Measurements from ENCODE around the gene MLPH.

The MLPH gene

DNA sequence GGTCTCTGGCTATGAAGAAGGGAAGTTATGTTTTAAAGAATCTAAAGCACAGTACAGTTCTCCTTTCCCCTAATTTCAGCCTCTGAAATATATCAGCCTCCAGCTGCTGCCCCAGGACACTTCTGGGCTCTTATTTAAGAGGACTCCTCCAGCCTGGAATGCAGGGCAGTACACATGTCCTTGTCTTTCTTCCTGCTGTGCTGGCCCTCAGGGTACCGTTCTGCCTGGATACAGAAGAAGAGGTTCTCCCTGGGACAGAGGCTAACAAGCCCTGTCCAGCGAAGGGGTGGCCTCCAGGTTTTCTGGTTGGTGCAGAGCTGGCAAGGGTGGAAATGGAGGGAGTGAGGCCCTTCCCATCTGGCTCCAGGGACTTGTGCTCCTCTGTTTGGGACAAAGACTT is 22.1 kb downstream of the MLPH start:
- H3K4me3 ChIP-seq (ENCODE audit: insufficient read depth, low read depth, low read length, poor library complexity, severe bottlenecking), result no peak overlapping the region
- DNase-seq, result no peak
- no peaks in the 10 kb centered on the region for H3K36me3 ChIP-seq (ENCODE audit: control insufficient read depth, insufficient read depth, low read length)
- no peaks in the 10 kb centered on the region for H3K4me1 ChIP-seq (ENCODE audit: control insufficient read depth, insufficient read depth, low read length, poor library complexity, severe bottlenecking)
- H3K27ac ChIP-seq (ENCODE audit: insufficient read depth, low read length, poor library complexity, severe bottlenecking), result no peak overlapping the region
- H3K27me3 ChIP-seq (replicated peaks; ENCODE audit: control insufficient read depth, insufficient read depth, low read length, poor library complexity, severe bottlenecking), result no peaks in the 10 kb centered on the region
- H3K9me3 ChIP-seq (ENCODE audit: control insufficient read depth, low read length), result no peaks in the 10 kb centered on the region

DNA sequence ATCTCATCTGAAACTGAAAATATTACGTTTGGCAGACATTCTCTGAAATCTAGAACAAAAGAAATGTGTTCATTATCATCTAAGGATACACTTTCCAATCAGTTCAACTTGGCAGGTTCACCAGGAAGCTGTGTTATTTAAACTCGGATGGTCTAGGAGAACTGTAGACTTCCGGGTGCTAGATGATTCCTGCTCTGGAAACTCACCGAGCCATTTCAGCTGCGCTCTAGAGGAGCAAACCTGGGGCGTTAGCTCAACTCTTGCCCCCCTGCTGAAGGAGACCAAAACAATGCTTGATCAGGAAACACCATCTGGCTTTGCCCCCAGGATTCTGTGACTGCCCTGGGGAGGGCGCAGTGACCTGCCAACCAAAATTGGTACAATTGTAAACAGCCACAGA is 22.9 kb downstream of the MLPH start:
- H3K4me1 ChIP-seq (ENCODE audit: control insufficient read depth, insufficient read depth, low read length, poor library complexity, severe bottlenecking), result no peaks in the 10 kb centered on the region
- H3K36me3 ChIP-seq (ENCODE audit: control insufficient read depth, insufficient read depth, low read length), result no peaks in the 10 kb centered on the region
- no peak for DNase-seq
- no peaks in the 10 kb centered on the region for H3K27me3 ChIP-seq (replicated peaks; ENCODE audit: control insufficient read depth, insufficient read depth, low read length, poor library complexity, severe bottlenecking)
- H3K27ac ChIP-seq (ENCODE audit: insufficient read depth, low read length, poor library complexity, severe bottlenecking), result no peak overlapping the region
- no peaks in the 10 kb centered on the region for H3K9me3 ChIP-seq (ENCODE audit: control insufficient read depth, low read length)
- H3K4me3 ChIP-seq (ENCODE audit: insufficient read depth, low read depth, low read length, poor library complexity, severe bottlenecking), result no peak overlapping the region

DNA sequence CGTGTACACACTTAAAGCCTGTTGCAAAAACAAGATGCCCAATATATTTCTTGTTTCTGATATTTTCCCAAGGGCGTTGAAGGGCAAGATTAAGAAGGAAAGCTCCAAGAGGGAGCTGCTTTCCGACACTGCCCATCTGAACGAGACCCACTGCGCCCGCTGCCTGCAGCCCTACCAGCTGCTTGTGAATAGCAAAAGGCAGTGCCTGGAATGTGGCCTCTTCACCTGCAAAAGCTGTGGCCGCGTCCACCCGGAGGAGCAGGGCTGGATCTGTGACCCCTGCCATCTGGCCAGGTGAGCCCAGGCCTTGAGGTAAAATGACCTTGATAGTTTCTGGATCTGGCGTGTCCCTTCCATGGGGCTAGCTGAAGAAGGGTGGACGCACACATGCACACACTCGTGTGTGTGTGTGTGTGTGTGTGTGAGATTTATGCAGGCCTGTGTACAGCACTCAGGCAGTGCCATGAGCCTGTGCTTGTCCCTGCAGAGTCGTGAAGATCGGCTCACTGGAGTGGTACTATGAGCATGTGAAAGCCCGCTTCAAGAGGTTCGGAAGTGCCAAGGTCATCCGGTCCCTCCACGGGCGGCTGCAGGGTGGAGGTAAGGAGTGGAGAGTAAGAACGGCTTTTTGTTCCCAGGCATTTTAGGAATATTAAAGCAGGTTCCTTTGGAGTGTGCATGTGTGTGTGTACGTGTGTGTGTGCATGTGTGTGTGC is 23.6 kb downstream of the MLPH start:
- Histone ChIP-seq H3K4me1 (ENCODE audit: control insufficient read depth, insufficient read depth, low read length, poor library complexity, severe bottlenecking) (no peaks in the 10 kb centered on the region), H3K27ac (ENCODE audit: insufficient read depth, low read length, poor library complexity, severe bottlenecking) (no peak overlapping the region), H3K9me3 (ENCODE audit: control insufficient read depth, low read length) (no peaks in the 10 kb centered on the region), H3K27me3 (replicated peaks; ENCODE audit: control insufficient read depth, insufficient read depth, low read length, poor library complexity, severe bottlenecking) (no peaks in the 10 kb centered on the region), H3K36me3 (ENCODE audit: control insufficient read depth, insufficient read depth, low read length) (no peaks in the 10 kb centered on the region), H3K4me3 (ENCODE audit: insufficient read depth, low read depth, low read length, poor library complexity, severe bottlenecking) (no peak overlapping the region)
- no peak for DNase-seq

DNA sequence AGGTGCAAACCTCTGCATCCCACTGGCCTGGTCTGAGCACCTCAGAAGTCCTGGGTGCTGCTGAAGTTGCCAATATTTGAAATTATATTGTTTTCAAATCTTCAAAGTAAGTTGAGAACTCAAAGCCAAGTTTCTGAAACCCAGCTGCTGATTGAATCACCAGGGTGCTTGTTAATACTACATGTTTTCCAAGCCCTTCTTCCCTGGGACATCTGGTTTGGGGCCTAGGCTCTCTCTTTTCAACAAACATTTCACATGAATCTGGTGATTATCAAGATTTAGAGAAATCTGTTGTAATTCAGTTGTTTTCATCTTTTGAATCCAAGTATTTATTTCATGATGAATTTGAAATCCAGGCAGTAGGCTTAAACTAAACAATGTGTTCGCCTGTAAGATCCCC is 24.4 kb downstream of the MLPH start:
- Histone ChIP-seq H3K9me3 (ENCODE audit: control insufficient read depth, low read length) (no peaks in the 10 kb centered on the region), H3K27me3 (replicated peaks; ENCODE audit: control insufficient read depth, insufficient read depth, low read length, poor library complexity, severe bottlenecking) (no peaks in the 10 kb centered on the region), H3K36me3 (ENCODE audit: control insufficient read depth, insufficient read depth, low read length) (no peaks in the 10 kb centered on the region), H3K4me1 (ENCODE audit: control insufficient read depth, insufficient read depth, low read length, poor library complexity, severe bottlenecking) (no peaks in the 10 kb centered on the region), H3K27ac (ENCODE audit: insufficient read depth, low read length, poor library complexity, severe bottlenecking) (no peak overlapping the region), H3K4me3 (ENCODE audit: insufficient read depth, low read depth, low read length, poor library complexity, severe bottlenecking) (no peak overlapping the region)
- no peak for DNase-seq

DNA sequence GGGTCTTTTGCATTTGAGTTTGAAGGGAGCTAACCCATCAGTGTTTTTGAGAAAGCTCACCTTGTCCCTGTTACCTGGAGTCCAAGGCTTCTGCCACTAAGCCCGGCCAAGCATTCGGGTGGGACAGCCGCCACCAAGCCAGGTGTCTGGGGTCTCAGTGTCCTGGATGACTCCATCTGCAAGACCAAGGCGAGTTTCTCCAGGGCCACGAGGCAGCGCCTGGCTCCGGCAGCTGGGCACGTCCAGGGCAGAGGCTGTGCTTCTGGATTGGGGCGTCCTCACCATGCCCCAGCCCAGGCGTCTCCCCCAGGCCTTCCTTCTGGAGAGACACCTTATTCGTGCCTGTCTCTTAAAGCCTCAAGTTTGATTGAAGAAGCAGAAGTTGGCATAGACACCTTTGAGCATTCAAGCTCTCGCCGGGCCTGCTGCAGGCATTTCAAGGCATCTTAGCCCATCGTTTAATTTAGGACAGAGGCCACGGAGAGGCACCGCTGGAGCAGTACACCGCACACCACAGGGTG is 24.9 kb downstream of the MLPH start:
- no peaks in the 10 kb centered on the region for H3K36me3 ChIP-seq (ENCODE audit: control insufficient read depth, insufficient read depth, low read length)
- no peak for DNase-seq

DNA sequence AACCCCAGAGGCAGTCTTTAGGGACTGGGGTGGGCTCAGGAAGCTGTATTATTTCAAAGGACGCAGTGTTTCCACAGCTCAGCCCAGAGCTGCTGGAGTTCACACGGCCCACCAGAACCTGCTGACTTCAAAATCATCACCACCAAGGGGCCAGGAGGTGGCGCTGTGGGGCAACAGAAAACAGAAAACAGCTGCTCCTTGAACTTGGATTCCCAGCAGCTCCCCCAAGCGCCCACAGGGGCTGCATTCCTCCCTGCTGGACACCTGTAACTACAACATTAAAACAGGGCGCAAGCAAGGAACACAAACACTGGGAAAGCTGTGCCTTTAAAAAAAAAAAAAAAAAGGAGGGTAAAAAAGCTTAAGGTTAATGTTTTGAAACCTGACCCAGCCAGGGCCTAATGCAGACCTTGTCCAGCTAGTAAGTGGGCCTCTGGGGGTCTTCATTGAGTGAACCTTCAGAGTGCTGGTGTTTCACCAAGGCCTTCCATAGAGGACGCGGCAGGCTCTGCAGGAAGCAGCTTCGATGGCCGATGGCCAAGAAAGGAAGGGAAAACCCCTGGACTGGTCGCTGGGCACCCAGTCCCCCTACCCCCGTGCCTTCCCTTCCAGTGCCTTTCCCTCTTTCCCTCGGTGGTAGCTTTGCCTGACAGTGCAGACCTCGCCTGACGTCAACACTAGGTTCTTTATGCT is 25.9 kb downstream of the MLPH start:
- H3K4me1 ChIP-seq (ENCODE audit: control insufficient read depth, insufficient read depth, low read length, poor library complexity, severe bottlenecking), result no peaks in the 10 kb centered on the region
- no peaks in the 10 kb centered on the region for H3K9me3 ChIP-seq (ENCODE audit: control insufficient read depth, low read length)
- DNase-seq, result peak; percentile 43 to 58 (median 49)
- H3K36me3 ChIP-seq (ENCODE audit: control insufficient read depth, insufficient read depth, low read length), result no peaks in the 10 kb centered on the region
- H3K4me3 ChIP-seq (ENCODE audit: insufficient read depth, low read depth, low read length, poor library complexity, severe bottlenecking), result no peak overlapping the region
- no peak overlapping the region for H3K27ac ChIP-seq (ENCODE audit: insufficient read depth, low read length, poor library complexity, severe bottlenecking)
- no peaks in the 10 kb centered on the region for H3K27me3 ChIP-seq (replicated peaks; ENCODE audit: control insufficient read depth, insufficient read depth, low read length, poor library complexity, severe bottlenecking)

More for the DNA sequence above, 24.9 kb downstream of the MLPH start:
- Histone ChIP-seq H3K9me3 (ENCODE audit: control insufficient read depth, low read length) (no peaks in the 10 kb centered on the region), H3K4me3 (ENCODE audit: insufficient read depth, low read depth, low read length, poor library complexity, severe bottlenecking) (no peak overlapping the region), H3K27me3 (replicated peaks; ENCODE audit: control insufficient read depth, insufficient read depth, low read length, poor library complexity, severe bottlenecking) (no peaks in the 10 kb centered on the region), H3K27ac (ENCODE audit: insufficient read depth, low read length, poor library complexity, severe bottlenecking) (no peak overlapping the region), H3K4me1 (ENCODE audit: control insufficient read depth, insufficient read depth, low read length, poor library complexity, severe bottlenecking) (no peaks in the 10 kb centered on the region)

DNA sequence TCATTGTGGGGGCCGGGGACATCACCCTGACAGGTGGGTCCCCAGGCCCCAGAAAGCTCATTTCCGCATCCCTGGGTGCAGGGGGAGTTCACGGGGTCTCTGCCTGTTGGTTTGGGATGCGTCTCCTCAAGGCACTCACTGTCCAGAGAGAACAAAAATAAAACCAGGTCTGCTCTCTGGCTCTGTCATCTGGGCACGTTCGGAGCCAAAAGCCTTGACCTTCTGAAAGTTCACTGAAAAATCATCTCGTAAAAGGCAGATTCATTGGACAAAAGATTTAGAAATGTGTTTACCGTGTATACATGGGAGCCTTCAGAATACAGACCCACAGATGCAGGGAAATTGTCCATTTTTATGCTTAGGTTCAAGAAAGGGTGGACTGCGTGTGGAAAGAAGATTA is 26.6 kb downstream of the MLPH start:
- Histone ChIP-seq H3K4me1 (ENCODE audit: control insufficient read depth, insufficient read depth, low read length, poor library complexity, severe bottlenecking) (no peaks in the 10 kb centered on the region), H3K27ac (ENCODE audit: insufficient read depth, low read length, poor library complexity, severe bottlenecking) (no peak overlapping the region), H3K9me3 (ENCODE audit: control insufficient read depth, low read length) (no peaks in the 10 kb centered on the region), H3K27me3 (replicated peaks; ENCODE audit: control insufficient read depth, insufficient read depth, low read length, poor library complexity, severe bottlenecking) (no peaks in the 10 kb centered on the region), H3K36me3 (ENCODE audit: control insufficient read depth, insufficient read depth, low read length) (no peaks in the 10 kb centered on the region), H3K4me3 (ENCODE audit: insufficient read depth, low read depth, low read length, poor library complexity, severe bottlenecking) (no peak overlapping the region)
- DNase-seq, result no peak

DNA sequence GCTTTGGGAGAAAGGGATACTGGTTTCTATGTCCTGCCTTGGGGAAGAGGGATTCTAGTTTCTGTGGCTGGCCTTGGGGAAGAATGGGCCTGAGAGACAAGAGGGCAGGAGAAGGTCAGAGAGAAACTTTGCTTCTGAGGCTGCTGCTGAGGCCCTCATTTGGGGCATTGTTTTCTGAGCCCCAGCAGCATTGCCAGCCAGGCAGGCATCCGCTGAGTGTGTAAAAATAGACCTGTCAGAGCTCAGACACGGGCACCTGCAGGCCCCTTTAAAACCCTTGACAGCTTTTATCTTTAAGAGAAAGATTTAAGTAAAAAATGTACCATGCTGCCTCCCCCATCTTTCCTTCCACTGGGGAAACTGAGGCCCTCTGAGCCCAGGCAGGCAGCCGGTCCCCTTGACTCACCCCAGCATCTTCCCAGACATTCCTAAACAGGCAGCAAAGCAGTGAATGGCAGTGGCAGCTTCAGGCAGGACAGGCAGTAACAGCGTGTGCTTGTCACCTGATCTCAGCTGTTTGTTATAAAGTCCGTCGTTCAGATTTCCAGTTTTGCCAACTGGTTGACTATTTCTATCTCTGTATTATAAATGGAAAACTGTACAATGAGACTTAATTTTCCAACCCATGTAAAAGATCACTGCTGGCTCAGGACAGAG is 27.6 kb downstream of the MLPH start:
- Histone ChIP-seq H3K9me3 (ENCODE audit: control insufficient read depth, low read length) (no peaks in the 10 kb centered on the region), H3K27ac (ENCODE audit: insufficient read depth, low read length, poor library complexity, severe bottlenecking) (no peak overlapping the region), H3K36me3 (ENCODE audit: control insufficient read depth, insufficient read depth, low read length) (no peaks in the 10 kb centered on the region), H3K27me3 (replicated peaks; ENCODE audit: control insufficient read depth, insufficient read depth, low read length, poor library complexity, severe bottlenecking) (no peaks in the 10 kb centered on the region), H3K4me1 (ENCODE audit: control insufficient read depth, insufficient read depth, low read length, poor library complexity, severe bottlenecking) (no peaks in the 10 kb centered on the region), H3K4me3 (ENCODE audit: insufficient read depth, low read depth, low read length, poor library complexity, severe bottlenecking) (no peak overlapping the region)
- DNase-seq, result no peak

DNA sequence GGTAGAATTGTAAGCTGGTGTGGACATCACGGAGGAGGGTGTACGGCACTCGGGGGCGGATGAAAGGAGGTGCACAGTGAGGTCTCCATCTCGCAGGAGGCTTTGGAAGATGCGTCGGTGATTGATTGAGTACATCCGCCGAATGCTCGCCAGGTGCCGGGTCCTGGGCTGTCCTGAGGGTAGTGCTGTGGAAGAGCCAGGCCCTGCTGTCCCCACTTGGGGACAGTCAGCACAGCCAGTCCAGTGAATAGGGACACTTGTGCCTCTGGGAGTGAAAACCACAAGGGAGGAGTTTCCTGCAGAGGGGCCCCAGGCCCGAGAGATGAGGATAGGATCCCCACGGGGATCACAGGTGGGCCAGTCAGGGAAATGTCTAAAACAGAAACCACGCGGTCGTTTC is 28.1 kb downstream of the MLPH start:
- no peak for DNase-seq
- H3K4me3 ChIP-seq (ENCODE audit: insufficient read depth, low read depth, low read length, poor library complexity, severe bottlenecking), result no peak overlapping the region
- H3K36me3 ChIP-seq (ENCODE audit: control insufficient read depth, insufficient read depth, low read length), result no peaks in the 10 kb centered on the region
- no peaks in the 10 kb centered on the region for H3K9me3 ChIP-seq (ENCODE audit: control insufficient read depth, low read length)
- no peaks in the 10 kb centered on the region for H3K27me3 ChIP-seq (replicated peaks; ENCODE audit: control insufficient read depth, insufficient read depth, low read length, poor library complexity, severe bottlenecking)
- no peaks in the 10 kb centered on the region for H3K4me1 ChIP-seq (ENCODE audit: control insufficient read depth, insufficient read depth, low read length, poor library complexity, severe bottlenecking)
- no peak overlapping the region for H3K27ac ChIP-seq (ENCODE audit: insufficient read depth, low read length, poor library complexity, severe bottlenecking)
